GM18508 (cell line): Measurements from ENCODE around the gene SIRT3.
"Not testable (repeated sequence)": the region's sequence is repeated elsewhere in the genome, so short reads cannot be mapped to it uniquely, and the experiment has no call there.

Experiments used
- ATAC-seq: cut with Tn5 transposase; IDR thresholded peaks from one replicate; pipeline ENCODE4 v1.9.1; 2021; ENCODE audit warnings: moderate number of reproducible peaks; ENCODE audit not compliant: insufficient read depth, unreplicated experiment

SIRT3 gene

DNA sequence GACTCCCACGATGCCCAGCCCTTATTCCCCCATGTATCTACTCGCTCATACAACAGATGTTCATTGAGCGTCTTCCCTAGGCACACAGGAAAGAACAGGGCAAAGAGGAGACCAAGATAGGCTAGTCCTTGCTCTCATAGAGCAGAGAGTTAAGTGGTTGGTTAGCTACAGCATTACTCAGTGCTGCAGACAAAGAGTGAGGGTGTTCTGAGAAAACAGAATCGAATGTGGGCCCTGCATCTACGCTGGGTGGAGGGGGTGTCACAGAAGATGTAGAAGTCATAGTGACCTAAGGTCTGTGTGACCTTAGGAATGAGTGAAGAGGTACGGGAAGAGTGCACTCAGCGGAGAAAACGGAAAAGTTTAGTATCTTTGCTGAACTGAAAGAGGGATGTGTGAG is 12.9 kb upstream of the SIRT3 start:
- no peak for ATAC-seq

DNA sequence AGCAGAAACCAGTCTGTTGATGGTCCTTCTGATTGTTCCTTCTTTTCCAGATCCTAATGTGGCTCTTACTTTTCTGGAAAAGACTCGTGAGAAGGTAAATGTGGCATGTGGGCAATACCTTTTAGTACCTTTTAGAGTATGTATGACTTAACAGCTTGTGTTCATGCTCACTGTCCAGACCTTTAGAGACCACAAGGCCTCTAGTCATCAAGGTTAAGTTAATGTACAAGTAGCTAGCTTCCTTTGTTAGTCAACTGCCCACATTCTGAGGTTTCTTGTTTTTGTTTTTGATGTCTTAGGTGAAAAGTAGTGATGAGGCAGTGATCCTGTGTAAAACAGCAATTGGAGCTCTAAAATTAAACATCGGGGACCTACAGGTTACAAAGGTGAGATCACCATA is 8.2 kb upstream of the SIRT3 start:
- ATAC-seq: no peak

GRCh38 chr11:241634-242033 is 5.5 kb upstream of the SIRT3 start:
- ATAC-seq: no peak

DNA sequence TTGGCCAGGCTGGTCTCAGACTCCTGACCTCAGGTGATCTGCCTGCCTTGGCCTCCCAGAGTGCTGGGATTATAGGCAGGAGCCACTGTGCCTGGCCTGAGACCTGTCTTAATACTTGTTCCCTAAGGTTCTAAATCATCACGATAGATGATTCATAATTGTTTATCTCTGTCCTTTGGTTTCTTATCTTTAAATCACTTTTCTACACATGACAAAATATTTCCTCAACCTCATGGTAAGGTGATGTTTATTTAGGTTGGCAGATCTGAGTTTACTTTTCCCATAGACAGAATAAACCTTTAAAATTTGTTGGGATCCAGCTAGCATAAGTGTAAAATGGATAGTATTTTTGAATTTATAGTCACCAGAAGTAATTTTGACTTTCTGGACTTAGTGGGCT is 4.2 kb upstream of the SIRT3 start:
- ATAC-seq: no peak

GRCh38 chr11:238346-238745 is 2.2 kb upstream of the SIRT3 start:
- ATAC-seq: not testable (repeated sequence)

GRCh38 chr11:236774-237767 is 929 bp upstream of the SIRT3 start, which contains the start of gene PSMD13:
Gene PSMD13, plus strand, starts transcription at chr11:236976. Its CDS starts 74 bp downstream, at chr11:237050.
- ATAC-seq: peak; percentile 49

DNA sequence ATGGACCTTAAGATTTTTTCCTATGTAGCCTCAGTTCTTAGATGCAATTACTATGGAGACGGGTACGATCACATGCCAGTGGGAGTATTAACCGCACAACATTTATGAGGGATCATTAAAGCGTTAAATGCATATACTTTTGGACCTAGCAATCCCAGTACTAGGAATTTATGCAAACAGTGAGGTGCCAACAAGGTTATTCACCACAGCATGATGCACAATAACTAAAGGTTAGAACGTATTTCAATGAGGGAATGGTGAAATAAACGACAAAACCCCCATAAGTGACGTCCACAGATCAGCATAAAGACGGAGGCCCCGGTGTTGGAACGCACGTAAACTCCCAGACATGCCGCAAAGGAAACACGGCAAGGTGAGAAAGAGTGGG is 539 bp downstream of the SIRT3 start:
- no peak for ATAC-seq

DNA sequence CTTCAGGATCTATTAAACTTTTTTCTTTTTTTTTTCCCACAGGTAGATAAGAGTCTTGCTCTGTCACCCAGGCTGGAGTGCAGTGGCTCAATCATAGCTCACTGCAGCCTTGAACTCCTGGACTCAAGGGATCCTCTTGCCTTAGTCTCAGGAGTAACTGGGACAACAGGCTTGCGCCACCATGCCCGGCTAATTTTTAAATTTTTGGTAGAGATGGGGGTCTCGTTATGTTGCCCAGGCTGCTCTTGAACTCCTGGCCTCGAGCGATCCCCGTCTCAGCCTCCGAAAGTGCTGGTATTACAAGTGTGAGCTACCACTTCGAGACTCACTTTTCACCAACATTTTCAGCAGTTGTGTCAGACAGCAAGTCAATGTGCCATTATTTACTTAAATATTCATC is 962 bp downstream of the SIRT3 start:
- no peak for ATAC-seq

DNA sequence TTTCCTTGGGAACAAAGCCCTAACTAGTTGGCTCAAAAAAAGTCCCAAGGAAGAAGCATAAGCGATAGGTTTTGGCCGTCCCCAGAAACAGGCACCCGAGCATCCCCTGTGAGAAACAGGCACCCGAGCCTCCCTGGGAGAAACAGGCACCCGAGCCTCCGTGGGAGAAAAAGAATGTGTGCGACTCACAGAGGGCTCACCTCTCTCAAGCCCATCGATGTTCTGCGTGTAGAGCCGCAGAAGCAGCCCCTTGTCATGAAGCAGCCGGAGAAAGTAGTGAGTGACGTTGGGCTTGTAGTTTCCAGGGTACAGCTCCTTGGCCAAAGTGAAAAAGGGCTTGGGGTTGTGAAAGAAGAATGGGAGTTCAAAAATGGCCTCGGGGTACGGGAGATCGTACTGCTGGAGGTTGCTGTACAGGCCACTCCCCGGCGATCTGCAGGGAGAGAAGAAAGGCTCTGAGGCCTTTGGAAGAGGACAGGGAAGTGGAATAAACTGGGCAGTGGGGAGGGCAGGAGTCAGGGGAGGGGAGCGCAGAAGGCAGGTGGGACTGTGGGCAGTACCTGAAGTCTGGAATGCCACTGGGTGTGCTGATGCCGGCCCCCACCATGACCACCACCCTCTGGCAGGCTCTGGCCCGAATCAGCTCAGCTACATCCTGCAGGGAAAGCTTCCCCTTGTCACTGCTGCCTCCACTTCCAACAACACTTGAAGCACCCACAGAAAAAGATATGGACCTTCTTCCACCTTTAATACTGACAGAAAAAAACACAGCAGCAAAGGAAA is 3.2 kb downstream of the SIRT3 start:
- ATAC-seq: no peak

DNA sequence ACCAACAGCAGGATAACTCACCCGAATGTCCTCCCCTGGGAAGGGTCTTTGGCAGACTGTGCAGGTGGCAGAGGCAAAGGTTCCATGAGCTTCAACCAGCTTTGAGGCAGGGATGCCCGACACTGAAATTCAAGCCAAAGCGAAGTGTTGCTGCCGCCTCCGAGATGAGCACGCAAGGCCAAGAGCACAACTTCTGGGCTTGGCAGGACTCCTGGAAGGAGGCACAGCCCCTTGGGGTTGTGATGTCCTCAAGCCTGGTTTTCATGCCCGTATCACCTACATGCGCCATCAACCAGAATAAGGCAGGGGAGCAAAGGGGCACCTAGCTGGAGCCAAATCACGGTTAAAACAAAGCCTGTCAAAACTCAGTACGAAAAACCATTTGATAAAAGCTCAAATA is 5.7 kb downstream of the SIRT3 start:
- ATAC-seq: no peak

GRCh38 chr11:227824-228379 is 8.2 kb downstream of the SIRT3 start:
- ATAC-seq: no peak

- ATAC-seq: no peak
Measured at GRCh38 chr11:225734-226453, 10.2 kb downstream of the SIRT3 start.

GRCh38 chr11:224424-224823 is 11.7 kb downstream of the SIRT3 start:
- ATAC-seq: no peak

DNA sequence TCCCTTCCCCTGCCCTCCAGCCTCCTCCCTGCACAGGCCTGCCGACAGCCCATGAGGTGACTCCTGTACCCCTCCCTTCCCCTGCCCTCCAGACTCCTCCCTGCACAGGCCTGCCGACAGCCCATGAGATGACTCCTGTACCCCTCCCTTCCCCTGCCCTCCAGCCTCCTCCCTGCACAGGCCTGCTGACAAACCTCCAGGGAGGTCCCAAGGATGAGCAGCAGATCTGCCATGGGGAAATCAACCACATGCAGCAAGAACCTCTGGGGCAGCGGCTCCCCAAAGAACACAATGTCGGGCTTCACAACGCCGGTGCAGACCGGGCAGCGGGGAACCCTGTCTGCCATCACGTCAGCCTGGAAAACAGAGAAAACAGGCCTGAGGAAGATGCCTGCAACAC is 12.3 kb downstream of the SIRT3 start:
- ATAC-seq: no peak

DNA sequence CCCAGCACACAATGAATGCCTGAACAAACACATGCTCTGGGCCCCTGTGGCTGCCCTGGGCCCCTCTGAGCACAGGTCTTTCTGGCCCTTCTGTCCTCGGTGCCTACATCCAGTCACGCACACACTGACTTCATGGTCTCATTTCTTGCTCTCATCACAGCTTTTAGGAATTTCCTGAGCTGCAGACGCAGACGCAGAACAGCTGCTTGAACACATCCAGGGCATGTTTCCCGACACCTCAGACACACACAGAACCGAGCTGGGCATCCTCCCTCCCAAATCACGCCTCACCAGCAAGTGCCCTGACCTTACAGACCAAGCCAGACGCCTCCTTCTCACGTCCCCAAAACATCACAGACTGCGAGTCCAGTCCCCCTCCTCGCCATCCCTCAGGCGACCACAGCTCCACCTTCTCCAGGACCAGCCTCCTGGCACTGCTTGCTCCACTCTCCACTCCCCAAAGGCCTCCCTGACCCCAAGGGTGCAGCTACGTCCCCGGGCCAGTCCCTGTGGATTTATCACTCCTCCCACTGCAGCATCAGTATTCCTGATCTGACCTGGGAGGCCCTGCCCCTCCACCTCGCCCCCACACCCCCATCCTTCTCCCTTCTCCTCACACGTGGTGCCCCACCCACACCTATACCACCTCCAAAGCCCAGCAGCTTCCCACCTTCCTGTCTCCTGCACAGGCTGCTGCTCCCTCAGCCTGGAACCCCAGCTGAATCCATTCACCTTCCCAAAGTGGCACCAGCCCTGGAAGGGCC is 12.9 kb downstream of the SIRT3 start:
- ATAC-seq: no peak

DNA sequence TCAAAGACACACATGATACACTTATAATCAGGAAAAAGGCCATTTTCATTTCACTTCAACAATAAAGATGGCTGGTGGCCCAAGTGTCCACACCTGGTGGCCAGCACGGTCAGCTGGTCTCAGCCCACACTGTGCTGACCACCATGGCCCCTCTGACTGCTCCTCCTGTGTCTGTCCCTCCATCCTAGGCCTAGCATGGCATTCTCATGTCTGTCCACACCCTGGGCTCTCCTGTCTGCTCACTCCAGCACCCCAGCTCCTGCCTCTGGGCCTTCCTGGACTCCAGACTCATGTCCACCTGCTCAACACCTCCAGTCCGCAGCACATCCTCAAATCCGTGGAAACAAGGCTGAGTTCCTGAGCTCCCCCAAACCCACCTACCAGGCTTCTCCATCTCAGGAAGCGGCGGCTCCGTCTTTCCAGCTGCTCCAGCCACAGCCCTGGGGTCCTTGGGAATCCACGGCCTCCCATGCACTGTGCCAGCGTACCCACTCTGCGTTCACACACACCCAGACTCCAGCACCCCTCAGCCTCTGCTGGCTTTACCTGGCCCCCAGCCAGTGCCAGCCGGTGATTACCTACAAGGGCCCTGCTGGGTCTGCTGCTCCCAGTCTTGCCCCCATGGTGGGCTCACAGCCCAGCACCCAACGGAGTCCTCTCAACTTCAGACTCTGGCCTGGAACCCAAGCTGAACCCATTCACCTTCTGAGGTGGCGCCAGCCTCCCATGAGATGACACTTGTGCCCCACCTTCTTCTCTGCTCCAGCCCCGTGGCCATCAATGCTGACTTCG is 13.9 kb downstream of the SIRT3 start:
- no peak for ATAC-seq

GRCh38 chr11:221539-221938 is 14.6 kb downstream of the SIRT3 start:
- no peak for ATAC-seq

DNA sequence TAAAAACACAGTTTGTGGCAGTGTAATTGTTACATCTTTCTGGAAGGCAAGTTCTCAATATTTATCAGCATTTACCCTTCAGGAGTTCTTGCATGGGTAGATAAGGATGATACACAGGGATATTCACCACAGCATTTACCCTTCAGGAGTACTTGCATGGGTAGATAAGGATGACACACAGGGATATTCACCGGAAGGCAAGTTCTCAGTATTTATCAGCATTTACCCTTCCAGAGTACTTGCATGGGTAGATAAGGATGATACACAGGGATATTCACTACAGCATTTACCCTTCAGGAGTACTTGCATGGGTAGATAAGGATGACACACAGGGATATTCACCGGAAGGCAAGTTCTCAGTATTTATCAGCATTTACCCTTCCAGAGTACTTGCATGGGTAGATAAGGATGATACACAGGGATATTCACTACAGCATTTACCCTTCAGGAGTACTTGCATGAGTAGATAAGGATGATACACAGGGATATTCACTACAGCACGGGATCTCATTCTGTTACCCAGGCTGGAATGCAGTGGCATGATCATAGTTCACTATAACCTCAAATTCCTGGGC is 15.4 kb downstream of the SIRT3 start:
- not testable (repeated sequence) for ATAC-seq
